NCI-H2196 treated with DMSO at 0.1 percent for 48 hours (cell line): ENCODE data around the gene BCL2.

Experiments used
- DNase-seq: peaks from one replicate; lab custom pipeline; 2025; ENCODE audit not compliant: unreplicated experiment; lab: John Stamatoyannopoulos, UW

The BCL2 gene

GRCh38 chr18:63146828-63147409 lies 172.7 kb downstream of the BCL2 start:
- DNase-seq, result no peak

GRCh38 chr18:63145851-63146555 lies 173.6 kb downstream of the BCL2 start:
- no peak for DNase-seq

- DNase-seq, result no peak
Measured at GRCh38 chr18:63145166-63145850, 174.3 kb downstream of the BCL2 start.

GRCh38 chr18:63144748-63145147 lies 174.8 kb downstream of the BCL2 start:
- DNase-seq, result no peak

GRCh38 chr18:63143330-63143771 lies 176.2 kb downstream of the BCL2 start:
- no peak for DNase-seq

GRCh38 chr18:63142594-63143225 lies 176.9 kb downstream of the BCL2 start:
- DNase-seq, result no peak

GRCh38 chr18:63141778-63142176 lies 177.8 kb downstream of the BCL2 start:
- no peak for DNase-seq

GRCh38 chr18:63140997-63141777 lies 178.4 kb downstream of the BCL2 start:
- DNase-seq, result no peak

GRCh38 chr18:63140038-63140450 lies 179.5 kb downstream of the BCL2 start:
- no peak for DNase-seq

- DNase-seq, result no peak
Measured at GRCh38 chr18:63138436-63139340, 180.9 kb downstream of the BCL2 start.

GRCh38 chr18:63137999-63138435 lies 181.6 kb downstream of the BCL2 start:
- no peak for DNase-seq

GRCh38 chr18:63135101-63135500 lies 184.5 kb downstream of the BCL2 start:
- no peak for DNase-seq

GRCh38 chr18:63132819-63133200 lies 186.8 kb downstream of the BCL2 start:
- peak; percentile 26 for DNase-seq

GRCh38 chr18:63131959-63132818 lies 187.4 kb downstream of the BCL2 start:
- no peak for DNase-seq

GRCh38 chr18:63131106-63131958 lies 188.2 kb downstream of the BCL2 start:
- no peak for DNase-seq

- DNase-seq, result no peak
Measured at GRCh38 chr18:63130176-63130575, 189.4 kb downstream of the BCL2 start.

- DNase-seq, result no peak
Measured at GRCh38 chr18:63128237-63128974, 191.2 kb downstream of the BCL2 start.
